CD4-positive, CD25-positive, alpha-beta regulatory T cell (primary cell): ENCODE data around the gene ATP8B1. TPM values are rescaled to one million over a fixed set of nuclear protein-coding genes. Genes with fewer than 3 reads are reported as not detected.

Experiments used
- ATAC-seq, 2 donors: fragments of 150-1000 bp; cut with Tn5 transposase; one replicate each; pipeline ENCODE4 v1.10.0; 2021; ENCODE audit warnings: low read depth in 2 of 2, moderate number of reproducible peaks in 2 of 2, moderate library complexity in 1 of 2
- DNase-seq, 3 donors: peaks; one replicate each; pipeline versions ENCODE4 v3.0.0 to v3.0.0-alpha.2; 2012 to 2022; ENCODE audit warnings: mixed read lengths in 1 of 3
- H3K27ac ChIP-seq: one replicate; pipeline ENCODE4 v1.7.0; 2013; ENCODE audit warnings: mild to moderate bottlenecking, low read length; ENCODE audit not compliant: insufficient read depth, poor library complexity, severe bottlenecking
- H3K27me3 ChIP-seq: one replicate; pipeline ENCODE4 v1.7.0; 2013; ENCODE audit warnings: low read length; ENCODE audit not compliant: control insufficient read depth, insufficient read depth
- H3K36me3 ChIP-seq: one replicate; pipeline ENCODE4 v1.7.0; 2013; ENCODE audit warnings: mild to moderate bottlenecking, low read length, moderate library complexity; ENCODE audit not compliant: control insufficient read depth, insufficient read depth
- H3K4me1 ChIP-seq: 2 replicates; pipeline ENCODE4 v1.7.0; 2013; ENCODE audit warnings: mild to moderate bottlenecking, low read length; ENCODE audit not compliant: insufficient read depth, control insufficient read depth, poor library complexity, severe bottlenecking
- H3K4me3 ChIP-seq: one replicate; pipeline ENCODE4 v1.7.0; 2013; ENCODE audit warnings: low read depth, mild to moderate bottlenecking, low read length, moderate library complexity
- H3K9me3 ChIP-seq, 2 experiments: 1 replicate in 1 of 2; 2 replicates in 1 of 2; pipeline ENCODE4 v1.7.0; 2013; ENCODE audit warnings: low read length in 2 of 2, mild to moderate bottlenecking in 1 of 2, moderate library complexity in 1 of 2; ENCODE audit not compliant: control insufficient read depth in 2 of 2
- H3K27ac Mint-ChIP-seq, 3 donors: one replicate each; pipeline ENCODE4 v1.8.0; 2020 to 2022; ENCODE audit warnings: mild to moderate bottlenecking in 3 of 3, mixed read lengths in 3 of 3, moderate library complexity in 2 of 3
- H3K27me3 Mint-ChIP-seq: one replicate; pipeline ENCODE4 v1.8.0; 2022; ENCODE audit warnings: mild to moderate bottlenecking, mixed read lengths
- H3K36me3 Mint-ChIP-seq: one replicate; pipeline ENCODE4 v1.8.0; 2020; ENCODE audit warnings: mixed read lengths
- H3K4me1 Mint-ChIP-seq, 4 donors: one replicate each; pipeline ENCODE4 v1.8.0; 2020 to 2022; ENCODE audit warnings: mixed read lengths in 4 of 4, mild to moderate bottlenecking in 1 of 4
- H3K4me3 Mint-ChIP-seq, 4 donors: one replicate each; pipeline ENCODE4 v1.8.0; 2020 to 2022; ENCODE audit warnings: mild to moderate bottlenecking in 4 of 4, mixed read lengths in 4 of 4, moderate library complexity in 3 of 4
- H3K9me3 Mint-ChIP-seq, 7 donors: one replicate each; pipeline ENCODE4 v1.8.0; 2020 to 2022; ENCODE audit warnings: mixed read lengths in 7 of 7, mild to moderate bottlenecking in 3 of 7, moderate library complexity in 2 of 7
- polyA plus RNA-seq, 4 donors: library from polyadenylated mRNA; unstranded; fragments of 300-500 nt; fragmentation: Illumina TruSeq; gene quantifications; one replicate each; pipeline ENCODE4 v1.2.3, GENCODE V29; 2021
- total RNA-seq: library from RNA; stranded (reverse); gene quantifications from one replicate; pipeline ENCODE4 v1.2.3, GENCODE V29; 2022

The ATP8B1 gene
- total and polyA plus RNA-seq, 5 donors from 2014 or later: 0.20 TPM; not detected in 4

DNA sequence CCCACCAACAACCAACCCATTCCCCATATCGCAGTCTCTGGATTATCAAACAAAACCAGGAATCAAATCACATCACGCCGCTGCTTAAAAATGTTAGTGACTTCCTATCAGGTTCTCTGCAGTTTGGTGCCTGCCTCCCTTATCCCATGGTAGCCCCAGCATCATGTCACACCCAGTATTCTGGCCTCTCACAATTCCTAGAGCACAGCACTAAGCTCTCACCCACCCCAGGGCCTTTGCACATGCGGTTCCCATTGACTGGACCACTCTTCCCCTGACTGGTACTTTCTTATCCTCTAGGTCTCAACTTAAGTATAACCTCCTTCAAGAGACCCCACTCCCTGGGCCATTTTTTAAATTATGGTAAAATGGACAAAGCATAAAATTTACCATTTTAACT, 12.8 kb downstream of the ATP8B1 start:
- no peaks in the 10 kb centered on the region for H3K4me1 Mint-ChIP-seq
- DNase-seq (no peak), ATAC-seq (no peak)
- Histone ChIP-seq H3K27ac (no peak overlapping the region), H3K9me3 (peaks cover 0 to under 1% of the 10 kb centered on the region in 2 experiments), H3K4me1 (no peaks in the 10 kb centered on the region), H3K36me3 (no peaks in the 10 kb centered on the region), H3K4me3 (no peak overlapping the region), H3K27me3 (no peaks in the 10 kb centered on the region)
- H3K27ac Mint-ChIP-seq: no peak overlapping the region
- no peaks in the 10 kb centered on the region for H3K36me3 Mint-ChIP-seq
- no peaks in the 10 kb centered on the region for H3K27me3 Mint-ChIP-seq
- H3K4me3 Mint-ChIP-seq: no peak overlapping the region
- no peaks in the 10 kb centered on the region for H3K9me3 Mint-ChIP-seq

DNA sequence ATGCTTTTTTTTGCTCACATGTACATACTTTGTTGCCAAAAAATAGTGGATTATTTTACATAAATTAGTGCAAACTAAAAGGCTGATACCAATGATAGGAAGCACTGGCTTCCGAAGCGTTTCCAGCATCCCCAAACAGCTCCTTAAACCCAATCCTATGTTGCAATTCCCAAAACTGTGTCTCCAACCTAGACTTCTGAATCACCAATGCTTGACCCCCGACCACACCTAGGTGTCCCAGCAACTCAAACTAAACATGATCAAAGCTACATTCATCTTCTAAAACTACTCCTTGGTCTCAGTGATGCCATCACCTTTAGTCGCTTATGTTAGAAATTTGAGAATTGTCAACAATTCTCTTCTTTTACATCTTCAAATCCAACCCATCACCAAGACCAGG, 13.4 kb downstream of the ATP8B1 start:
- peaks cover 4% of the 10 kb centered on the region for H3K36me3 Mint-ChIP-seq
- H3K36me3 ChIP-seq: no peaks in the 10 kb centered on the region
- H3K27me3 ChIP-seq: no peaks in the 10 kb centered on the region
- H3K27ac Mint-ChIP-seq: no peak overlapping the region
- ATAC-seq: no peak
- no peaks in the 10 kb centered on the region for H3K4me1 Mint-ChIP-seq
- DNase-seq: no peak
- no peak overlapping the region for H3K27ac ChIP-seq
- H3K27me3 Mint-ChIP-seq: no peaks in the 10 kb centered on the region
- H3K4me1 ChIP-seq: no peaks in the 10 kb centered on the region
- H3K9me3 Mint-ChIP-seq: no peaks in the 10 kb centered on the region
- H3K4me3 ChIP-seq: no peak overlapping the region
- H3K4me3 Mint-ChIP-seq: no peak overlapping the region
- no peaks in the 10 kb centered on the region for H3K9me3 ChIP-seq

DNA sequence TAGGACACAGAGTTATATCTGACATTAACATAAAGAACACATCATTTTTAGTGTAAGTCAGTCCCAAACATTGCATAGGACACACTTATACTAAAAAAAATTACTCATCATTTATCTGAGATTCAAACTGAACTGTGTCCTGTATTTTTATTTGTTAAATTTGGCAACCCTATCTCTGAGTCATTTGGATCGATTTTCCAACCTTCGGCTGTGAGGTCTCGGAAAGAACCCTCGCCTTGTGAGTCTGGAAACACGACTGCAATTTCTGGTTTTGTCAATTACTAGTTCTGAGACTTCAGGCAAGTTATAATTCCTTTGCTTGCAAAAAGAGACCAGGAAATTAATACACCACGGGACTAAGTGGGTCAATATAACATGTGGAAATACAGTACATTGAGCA, 14.0 kb downstream of the ATP8B1 start:
- no peaks in the 10 kb centered on the region for H3K4me1 Mint-ChIP-seq
- DNase-seq: no peak
- H3K36me3 Mint-ChIP-seq: peaks cover 10% of the 10 kb centered on the region
- H3K4me1 ChIP-seq: no peaks in the 10 kb centered on the region
- H3K9me3 ChIP-seq: no peaks in the 10 kb centered on the region
- ATAC-seq: no peak
- no peaks in the 10 kb centered on the region for H3K27me3 ChIP-seq
- no peaks in the 10 kb centered on the region for H3K36me3 ChIP-seq
- H3K27ac ChIP-seq: no peak overlapping the region
- no peak overlapping the region for H3K27ac Mint-ChIP-seq
- no peak overlapping the region for H3K4me3 ChIP-seq
- H3K9me3 Mint-ChIP-seq: peaks cover 0 to 2% (median 0%) of the 10 kb centered on the region in 7 donors
- H3K4me3 Mint-ChIP-seq: no peak overlapping the region
- H3K27me3 Mint-ChIP-seq: no peaks in the 10 kb centered on the region

DNA sequence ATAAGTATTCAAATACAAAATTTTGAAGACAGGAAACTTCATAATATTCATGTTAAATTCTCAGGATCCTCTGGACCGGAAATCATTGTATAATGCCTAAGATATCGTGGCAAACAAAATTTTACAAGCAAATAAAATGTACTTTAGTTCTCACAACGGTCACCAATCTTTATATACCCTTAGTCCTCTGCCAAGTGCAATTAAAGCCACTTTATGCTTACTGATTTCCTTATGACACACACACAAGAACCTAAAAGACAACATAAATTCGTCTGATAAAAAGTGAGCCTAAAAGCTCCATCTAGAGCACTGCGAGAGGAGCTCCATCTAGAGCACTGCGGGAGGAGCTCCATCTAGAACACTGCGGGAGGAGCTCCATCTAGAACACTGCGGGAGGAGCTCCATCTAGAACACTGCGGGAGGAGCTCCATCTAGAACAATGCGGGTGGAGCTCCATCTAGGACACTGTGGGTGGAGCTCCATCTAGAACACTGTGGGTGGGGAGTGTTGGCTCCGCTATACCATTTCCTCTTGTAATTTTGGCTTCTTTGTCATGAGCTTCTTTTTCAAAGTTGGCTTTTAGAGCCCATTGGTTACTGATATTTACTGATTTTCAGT, 15.9 kb downstream of the ATP8B1 start:
- no peak for DNase-seq
- no peak overlapping the region for H3K4me3 Mint-ChIP-seq
- H3K9me3 Mint-ChIP-seq: peaks cover 0 to 3% (median 0%) of the 10 kb centered on the region in 7 donors
- ATAC-seq: no peak
- H3K9me3 ChIP-seq: no peaks in the 10 kb centered on the region
- H3K27ac ChIP-seq: no peak overlapping the region
- no peaks in the 10 kb centered on the region for H3K4me1 ChIP-seq
- no peaks in the 10 kb centered on the region for H3K36me3 ChIP-seq
- H3K27ac Mint-ChIP-seq: no peak overlapping the region
- no peaks in the 10 kb centered on the region for H3K27me3 Mint-ChIP-seq
- H3K4me1 Mint-ChIP-seq: no peaks in the 10 kb centered on the region
- H3K36me3 Mint-ChIP-seq: peaks cover 17% of the 10 kb centered on the region
- no peaks in the 10 kb centered on the region for H3K27me3 ChIP-seq
- no peak overlapping the region for H3K4me3 ChIP-seq

DNA sequence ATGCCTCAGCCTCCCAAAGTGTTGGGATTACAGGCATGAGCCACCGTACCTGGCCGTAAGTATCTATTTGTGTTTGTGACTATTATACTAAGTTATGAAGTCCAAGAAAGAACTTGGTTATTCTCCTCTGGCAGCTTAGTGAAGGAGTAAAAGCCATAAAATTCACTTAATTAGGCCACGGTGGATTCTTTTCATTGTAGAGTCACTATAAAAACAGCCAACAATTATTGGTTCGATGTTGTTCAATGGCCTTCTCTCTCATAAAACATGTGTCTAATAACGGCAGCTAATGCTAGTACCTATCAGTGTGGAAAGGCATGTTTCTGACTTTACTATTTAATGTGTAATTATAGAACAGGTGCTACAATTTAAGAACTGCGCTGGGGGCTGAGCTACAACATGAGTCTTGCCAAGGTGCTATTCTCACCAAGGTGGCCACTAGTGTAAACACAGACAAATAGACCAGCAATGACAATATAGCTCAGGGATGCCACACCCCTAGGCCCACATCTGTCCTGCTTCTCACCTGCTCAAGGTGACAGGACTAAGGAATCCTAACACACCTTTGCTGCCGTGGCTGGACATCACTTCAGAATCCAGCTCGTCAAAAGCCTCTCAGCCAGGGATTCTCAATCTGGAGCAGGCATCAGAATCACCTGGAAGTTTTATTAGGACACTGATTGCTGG, 17.2 kb downstream of the ATP8B1 start:
- Histone ChIP-seq H3K27ac (no peak overlapping the region), H3K4me1 (no peaks in the 10 kb centered on the region), H3K36me3 (no peaks in the 10 kb centered on the region), H3K27me3 (no peaks in the 10 kb centered on the region), H3K9me3 (no peaks in the 10 kb centered on the region), H3K4me3 (no peak overlapping the region)
- Mint-ChIP-seq H3K27me3 (no peaks in the 10 kb centered on the region), H3K4me1 (no peaks in the 10 kb centered on the region), H3K4me3 (no peak overlapping the region), H3K9me3 (peaks cover 0 to 3% (median 0%) of the 10 kb centered on the region in 7 donors), H3K27ac (no peak overlapping the region), H3K36me3 (peaks cover 19% of the 10 kb centered on the region)
- DNase-seq (no peak), ATAC-seq (no peak)

DNA sequence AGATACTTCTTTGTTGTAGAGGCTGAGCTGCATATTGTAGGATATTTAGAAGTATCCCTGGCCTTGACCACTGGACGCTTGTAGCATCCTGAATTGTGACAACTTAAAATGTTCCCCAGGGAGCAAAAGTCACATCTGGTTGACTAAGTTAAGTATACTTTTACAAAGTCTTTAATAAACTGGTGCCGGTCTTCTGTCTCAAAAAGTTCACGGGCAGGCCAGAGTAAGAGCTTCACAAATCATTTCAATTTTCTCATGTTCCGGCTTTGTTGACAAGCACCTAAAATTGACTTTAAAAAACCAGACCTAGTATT, 18.4 kb downstream of the ATP8B1 start:
- H3K27ac Mint-ChIP-seq: no peak overlapping the region
- Histone ChIP-seq H3K4me3 (no peak overlapping the region), H3K4me1 (no peaks in the 10 kb centered on the region), H3K9me3 (no peaks in the 10 kb centered on the region), H3K27me3 (no peaks in the 10 kb centered on the region), H3K27ac (no peak overlapping the region), H3K36me3 (no peaks in the 10 kb centered on the region)
- peaks cover 0 to 2% (median under 1%) of the 10 kb centered on the region in 4 donors for H3K4me1 Mint-ChIP-seq
- H3K9me3 Mint-ChIP-seq: peaks cover 0 to 3% (median 0%) of the 10 kb centered on the region in 7 donors
- peaks cover 19% of the 10 kb centered on the region for H3K36me3 Mint-ChIP-seq
- DNase-seq (no peak), ATAC-seq (no peak)
- H3K27me3 Mint-ChIP-seq: no peaks in the 10 kb centered on the region
- H3K4me3 Mint-ChIP-seq: no peak overlapping the region

DNA sequence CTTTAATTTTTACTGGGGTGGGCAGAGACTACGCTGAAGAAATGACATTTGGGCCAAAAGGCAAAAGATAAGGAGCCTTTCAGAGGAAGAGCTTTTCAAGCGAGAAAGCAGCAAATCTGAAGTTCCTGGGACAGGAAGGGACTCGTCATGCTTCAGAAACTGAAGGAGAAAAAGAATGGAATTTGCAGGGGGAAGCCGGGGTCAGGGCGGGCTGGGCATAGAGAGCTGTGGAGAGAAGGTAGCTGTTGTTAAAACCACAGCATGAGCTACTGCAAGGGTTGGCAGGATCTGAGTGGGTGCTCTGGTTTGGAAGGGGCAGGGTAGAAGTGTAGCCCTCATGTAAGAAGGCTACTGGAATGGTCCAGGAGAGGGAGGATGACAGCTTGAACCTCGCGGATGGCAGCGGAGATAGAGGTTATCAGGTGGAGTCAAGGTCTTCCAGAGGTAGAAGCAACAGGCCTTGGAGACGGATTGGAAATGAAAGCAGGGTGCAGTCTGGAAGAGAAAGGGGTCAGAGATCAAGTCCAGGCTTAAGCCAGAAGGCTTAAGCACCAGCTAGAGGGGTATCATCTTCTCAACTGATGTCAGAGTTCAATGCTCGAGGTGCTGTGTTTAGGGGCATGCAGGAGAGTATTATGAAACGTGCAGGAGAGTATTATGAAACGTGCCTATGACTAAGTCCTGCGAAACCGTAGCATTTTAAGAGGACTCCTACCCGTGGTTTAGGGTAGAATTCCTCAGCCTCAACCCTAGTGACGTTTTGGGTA, 18.9 kb downstream of the ATP8B1 start:
- Histone ChIP-seq H3K27ac (no peak overlapping the region), H3K9me3 (no peaks in the 10 kb centered on the region), H3K4me1 (no peaks in the 10 kb centered on the region), H3K27me3 (no peaks in the 10 kb centered on the region), H3K36me3 (no peaks in the 10 kb centered on the region), H3K4me3 (no peak overlapping the region)
- H3K27ac Mint-ChIP-seq: no peak overlapping the region
- peaks cover 0 to 3% (median 0%) of the 10 kb centered on the region in 7 donors for H3K9me3 Mint-ChIP-seq
- no peaks in the 10 kb centered on the region for H3K27me3 Mint-ChIP-seq
- no peak overlapping the region for H3K4me3 Mint-ChIP-seq
- peaks cover 19% of the 10 kb centered on the region for H3K36me3 Mint-ChIP-seq
- DNase-seq (no peak), ATAC-seq (no peak)
- H3K4me1 Mint-ChIP-seq: peaks cover 0 to 2% (median under 1%) of the 10 kb centered on the region in 4 donors
